Bronchial epithelial cell (primary cell): ENCODE data around the gene RFLNA. TPM values are rescaled to one million over a fixed set of nuclear protein-coding genes. Genes with fewer than 3 reads are reported as not detected.

Experiments
- DNase-seq: peaks from one replicate; pipeline ENCODE4 v3.0.0-alpha.2; 2010; ENCODE audit warnings: low read depth
- FAIRE-seq: peaks from 2 replicates; lab custom pipeline; 2011; peaks lifted over from hg19 to GRCh38; lab: Jason Lieb, UNC
- H3K27me3 ChIP-seq: 2 replicates; pipeline ENCODE4 v1.5.1; 2011; ENCODE audit warnings: low read length; ENCODE audit not compliant: control insufficient read depth, insufficient read depth
- H3K36me3 ChIP-seq: 2 replicates; pipeline ENCODE4 v1.5.1; 2011; ENCODE audit warnings: low read length; ENCODE audit not compliant: control insufficient read depth, insufficient read depth
- H3K4me3 ChIP-seq: 2 replicates; pipeline ENCODE4 v1.5.1; 2011; ENCODE audit warnings: mild to moderate bottlenecking, low read depth, low read length, control low read depth
- total RNA-seq: library from RNA; depleted of rRNA; stranded (reverse); fragments of >200 nt; gene quantifications from 2 replicates; pipeline ENCODE4 v1.2.1, GENCODE V29; 2014
- TF ChIP-seq, protein P1 (sequence below): IDR thresholded peaks from 2 replicates; pipeline ENCODE4 v1.5.1; 2011; ENCODE audit warnings: mild to moderate bottlenecking, moderate library complexity, low read length, control low read depth, inconsistent platforms; ENCODE audit not compliant: insufficient read depth, severe bottlenecking

RFLNA gene
- total RNA-seq, 1 donor from 2014 or later, result not detected

GRCh38 chr12:124283326-124283725, 11.6 kb upstream of the RFLNA start:
- Histone ChIP-seq H3K36me3 (no peaks in the 10 kb centered on the region), H3K4me3 (no peak overlapping the region), H3K27me3 (peaks cover 21% of the 10 kb centered on the region)
- FAIRE-seq, result no peak
- TF ChIP-seq, protein P1, sequence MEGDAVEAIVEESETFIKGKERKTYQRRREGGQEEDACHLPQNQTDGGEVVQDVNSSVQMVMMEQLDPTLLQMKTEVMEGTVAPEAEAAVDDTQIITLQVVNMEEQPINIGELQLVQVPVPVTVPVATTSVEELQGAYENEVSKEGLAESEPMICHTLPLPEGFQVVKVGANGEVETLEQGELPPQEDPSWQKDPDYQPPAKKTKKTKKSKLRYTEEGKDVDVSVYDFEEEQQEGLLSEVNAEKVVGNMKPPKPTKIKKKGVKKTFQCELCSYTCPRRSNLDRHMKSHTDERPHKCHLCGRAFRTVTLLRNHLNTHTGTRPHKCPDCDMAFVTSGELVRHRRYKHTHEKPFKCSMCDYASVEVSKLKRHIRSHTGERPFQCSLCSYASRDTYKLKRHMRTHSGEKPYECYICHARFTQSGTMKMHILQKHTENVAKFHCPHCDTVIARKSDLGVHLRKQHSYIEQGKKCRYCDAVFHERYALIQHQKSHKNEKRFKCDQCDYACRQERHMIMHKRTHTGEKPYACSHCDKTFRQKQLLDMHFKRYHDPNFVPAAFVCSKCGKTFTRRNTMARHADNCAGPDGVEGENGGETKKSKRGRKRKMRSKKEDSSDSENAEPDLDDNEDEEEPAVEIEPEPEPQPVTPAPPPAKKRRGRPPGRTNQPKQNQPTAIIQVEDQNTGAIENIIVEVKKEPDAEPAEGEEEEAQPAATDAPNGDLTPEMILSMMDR, result no peak
- DNase-seq, result no peak

DNA sequence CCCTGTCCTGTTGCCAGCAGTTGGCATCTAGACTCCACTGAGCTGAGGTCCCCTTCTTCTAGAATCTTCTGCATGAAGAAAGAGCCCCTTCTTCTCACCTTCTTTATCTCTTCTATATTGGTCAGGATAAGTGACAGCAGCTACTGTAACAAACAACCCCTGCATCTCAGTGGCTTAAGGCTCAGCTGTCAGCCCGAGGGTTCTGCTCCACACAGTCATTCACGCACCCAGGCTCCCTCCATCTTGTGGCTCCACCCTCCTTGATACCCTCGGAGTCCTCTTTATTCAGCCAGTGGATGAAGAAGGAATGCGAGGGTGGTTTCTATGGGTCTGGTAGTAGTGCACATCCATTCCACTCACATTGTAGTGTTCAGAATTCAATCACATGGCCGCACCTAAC, 10.5 kb upstream of the RFLNA start:
- FAIRE-seq, result no peak
- no peak for DNase-seq
- Histone ChIP-seq H3K4me3 (no peak overlapping the region), H3K36me3 (no peaks in the 10 kb centered on the region), H3K27me3 (peaks cover 11% of the 10 kb centered on the region)
- TF ChIP-seq, protein P1, result no peak

GRCh38 chr12:124286414-124286813, 8.5 kb upstream of the RFLNA start:
- Histone ChIP-seq H3K27me3 (peaks cover 9% of the 10 kb centered on the region), H3K36me3 (no peaks in the 10 kb centered on the region), H3K4me3 (no peak overlapping the region)
- FAIRE-seq (no peak), DNase-seq (peak; percentile 85)
- TF ChIP-seq, protein P1, result no peak

DNA sequence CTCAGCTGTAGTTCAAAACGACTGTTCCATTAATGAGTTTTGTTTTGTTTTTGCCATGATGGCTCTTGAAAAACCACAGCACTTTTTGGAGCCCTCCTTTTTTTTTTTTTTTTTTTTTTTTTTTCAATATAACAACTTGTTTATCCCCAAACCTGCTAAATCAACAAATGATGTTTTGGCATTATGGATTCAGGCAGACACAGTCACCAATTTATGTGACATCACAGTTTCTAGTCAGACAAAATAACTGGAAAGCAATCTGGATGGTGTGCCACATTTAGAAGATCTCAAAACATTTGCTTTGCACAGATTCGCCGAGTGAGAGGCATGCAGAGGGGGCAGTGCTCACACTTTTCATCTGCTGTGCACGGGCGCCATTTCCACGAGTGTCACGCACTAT, 7.9 kb upstream of the RFLNA start:
- no peaks in the 10 kb centered on the region for H3K36me3 ChIP-seq
- H3K27me3 ChIP-seq, result peaks cover 9% of the 10 kb centered on the region
- DNase-seq, result no peak
- H3K4me3 ChIP-seq, result no peak overlapping the region
- TF ChIP-seq, protein P1, result no peak
- FAIRE-seq, result no peak

GRCh38 chr12:124289634-124290600, 5.0 kb upstream of the RFLNA start:
- peaks cover 3% of the 10 kb centered on the region for H3K27me3 ChIP-seq
- no peak overlapping the region for H3K4me3 ChIP-seq
- no peaks in the 10 kb centered on the region for H3K36me3 ChIP-seq
- peak; percentile 28 for FAIRE-seq
- DNase-seq, result no peak
- TF ChIP-seq, protein P1, result no peak
